ENCODE results near the gene PDCD4.
"Not testable (repeated sequence)": the region's sequence is repeated elsewhere in the genome, so short reads cannot be mapped to it uniquely, and the experiment has no call there.

PDCD4 gene

GRCh38 chr10:110862961-110863360, 8.8 kb upstream of the PDCD4 start:
- DNase-seq = no peak

GRCh38 chr10:110863361-110863760, 8.4 kb upstream of the PDCD4 start:
- DNase-seq = no peak

GRCh38 chr10:110863956-110864355, 7.8 kb upstream of the PDCD4 start:
- no peak for DNase-seq

GRCh38 chr10:110864662-110865140, 7.0 kb upstream of the PDCD4 start:
- DNase-seq = peak; percentile 15

DNA sequence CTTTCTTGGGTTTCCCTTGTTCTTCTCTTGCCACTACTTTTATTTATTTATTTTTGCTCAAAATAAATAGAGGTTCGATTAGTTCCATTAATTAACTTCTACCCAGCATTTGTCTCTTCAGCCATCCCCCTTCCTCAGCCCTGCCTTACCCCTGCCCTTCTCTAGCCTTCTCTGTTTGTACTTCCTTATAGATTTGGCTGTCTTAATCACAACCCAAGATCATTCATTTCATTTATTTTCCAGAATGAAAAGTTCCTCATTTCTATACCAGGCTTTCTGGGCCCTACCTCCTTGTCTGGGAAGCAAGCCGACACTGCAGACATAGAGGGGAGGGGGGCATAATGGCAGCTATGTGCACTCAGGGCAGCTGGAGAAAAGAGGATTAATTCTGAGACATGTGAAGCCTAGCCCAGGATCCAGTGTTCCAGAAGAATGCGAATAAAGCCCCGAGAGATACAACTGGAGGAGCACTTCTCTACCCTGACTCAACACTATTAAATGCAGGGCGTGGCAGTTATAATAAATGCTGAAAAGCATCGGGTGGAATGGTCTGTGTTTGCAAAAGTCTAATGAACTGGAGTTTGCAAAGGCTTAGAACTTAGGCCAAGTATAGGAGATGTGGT, 6.4 kb upstream of the PDCD4 start:
- no peak for DNase-seq

- DNase-seq = no peak
Observed at GRCh38 chr10:110865809-110866482, 5.8 kb upstream of the PDCD4 start.

DNA sequence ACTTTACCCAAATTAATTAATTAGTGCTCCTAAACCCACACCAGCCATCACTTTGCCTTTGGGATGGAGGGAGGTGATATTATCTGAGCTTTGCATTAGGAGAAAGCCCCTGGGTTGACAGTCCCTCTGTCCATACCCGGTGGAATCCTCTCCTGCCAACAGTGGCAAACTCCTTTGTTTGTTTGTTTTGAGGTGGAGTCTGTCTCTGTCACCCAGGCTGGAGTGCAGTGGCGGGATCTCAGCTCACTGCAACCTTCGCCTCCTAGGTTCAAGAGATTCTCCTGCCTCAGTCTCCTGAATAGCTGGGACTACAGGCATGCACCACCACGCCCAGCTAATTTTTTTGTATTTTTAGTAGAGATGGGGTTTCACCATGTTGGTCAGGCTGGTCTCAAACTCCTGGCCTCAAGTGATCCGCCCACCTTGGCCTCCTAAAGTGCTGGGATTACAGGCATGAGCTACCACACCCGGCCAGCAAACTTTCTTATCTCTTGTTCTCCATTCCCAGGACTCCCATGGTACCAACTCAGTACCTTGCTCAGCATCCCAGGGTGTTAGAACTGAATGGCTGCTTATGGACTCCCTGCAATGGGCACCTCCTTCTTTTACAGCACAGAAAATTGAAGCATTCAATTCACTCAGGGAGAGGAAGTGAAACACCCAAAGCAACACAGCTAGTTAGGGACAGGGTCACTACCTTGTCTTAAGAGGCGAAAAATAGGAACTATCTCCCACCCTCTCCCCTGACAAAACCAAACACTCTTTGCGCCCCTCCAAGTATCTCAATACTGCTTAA, 4.5 kb upstream of the PDCD4 start:
- not testable (repeated sequence) for DNase-seq

DNA sequence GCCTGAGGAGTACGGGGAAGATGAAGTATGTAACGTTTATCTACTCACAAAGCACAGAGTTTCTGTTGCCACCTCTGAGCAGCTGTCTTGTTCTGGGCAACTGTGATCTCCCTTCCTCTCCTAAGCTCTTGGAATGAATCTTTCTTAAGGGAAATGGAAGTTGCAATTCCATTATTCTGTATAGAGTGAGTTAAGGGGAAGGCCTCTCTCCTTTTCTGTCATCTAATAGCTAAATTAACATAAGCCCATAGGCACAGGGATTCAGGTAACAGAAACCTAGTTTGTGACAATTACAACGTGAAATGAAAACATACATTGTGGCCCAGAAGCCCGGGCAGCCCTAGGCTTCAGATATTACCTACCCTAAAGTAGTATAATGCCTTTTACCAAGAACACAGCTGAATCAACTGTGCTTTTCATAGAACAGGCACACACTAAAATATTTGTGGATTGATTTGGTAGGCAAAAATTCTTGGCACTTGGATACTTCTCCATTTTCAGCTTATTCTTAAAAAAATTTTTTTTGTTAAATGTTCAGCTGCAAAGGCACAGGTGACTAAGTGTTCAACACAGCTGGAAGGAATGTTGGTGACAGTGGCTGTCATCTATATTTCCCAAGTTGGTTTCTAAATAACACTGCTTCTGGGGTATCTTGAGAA, 3.8 kb upstream of the PDCD4 start:
- no peak for DNase-seq

- no peak for DNase-seq
Observed at GRCh38 chr10:110868981-110869380, 2.7 kb upstream of the PDCD4 start.

GRCh38 chr10:110870823-110871297, 868 bp upstream of the PDCD4 start:
- no peak for DNase-seq

DNA sequence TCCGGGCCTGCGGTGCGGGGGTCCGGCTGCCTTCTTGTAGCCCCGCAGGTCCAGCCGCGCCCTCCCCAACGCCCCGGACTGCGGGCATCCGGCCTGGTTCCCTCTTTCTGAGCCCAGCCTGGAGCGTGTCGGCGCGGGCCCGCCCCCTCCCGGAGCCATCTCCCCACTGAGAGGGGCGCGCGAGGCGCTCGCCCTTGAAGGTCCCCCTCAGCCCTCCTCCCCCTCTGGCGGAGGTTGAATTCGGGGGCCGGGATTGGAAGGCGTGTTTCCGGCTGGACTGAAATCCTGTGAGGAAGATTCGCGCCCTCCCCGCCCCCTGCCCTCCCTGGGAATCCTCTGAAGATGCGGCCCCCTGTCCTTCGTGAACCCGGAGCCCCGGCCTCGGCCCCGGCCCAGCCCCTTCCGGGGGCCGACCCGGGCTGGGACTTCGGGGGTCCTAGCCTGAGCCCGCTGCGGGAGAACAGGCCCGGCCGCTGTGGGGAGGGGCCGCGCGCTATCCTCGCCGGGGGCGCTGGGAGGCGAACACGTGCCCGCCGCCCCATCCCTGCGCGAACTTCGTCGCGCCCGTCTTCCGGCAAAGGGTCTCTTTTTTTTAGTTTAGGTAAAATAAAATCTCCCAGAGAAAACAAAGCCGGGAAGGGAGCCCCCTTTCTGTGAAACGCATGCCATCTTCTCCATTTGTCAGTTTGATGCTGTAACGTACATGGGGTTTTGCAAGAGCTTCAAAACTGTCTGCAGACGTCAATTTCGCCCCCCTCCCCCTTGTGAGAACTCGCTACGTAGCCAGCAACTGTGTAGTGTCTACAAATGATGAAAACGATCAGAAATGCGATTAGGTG, 636 bp downstream of the PDCD4 start:
- DNase-seq = peak; percentile 66

DNA sequence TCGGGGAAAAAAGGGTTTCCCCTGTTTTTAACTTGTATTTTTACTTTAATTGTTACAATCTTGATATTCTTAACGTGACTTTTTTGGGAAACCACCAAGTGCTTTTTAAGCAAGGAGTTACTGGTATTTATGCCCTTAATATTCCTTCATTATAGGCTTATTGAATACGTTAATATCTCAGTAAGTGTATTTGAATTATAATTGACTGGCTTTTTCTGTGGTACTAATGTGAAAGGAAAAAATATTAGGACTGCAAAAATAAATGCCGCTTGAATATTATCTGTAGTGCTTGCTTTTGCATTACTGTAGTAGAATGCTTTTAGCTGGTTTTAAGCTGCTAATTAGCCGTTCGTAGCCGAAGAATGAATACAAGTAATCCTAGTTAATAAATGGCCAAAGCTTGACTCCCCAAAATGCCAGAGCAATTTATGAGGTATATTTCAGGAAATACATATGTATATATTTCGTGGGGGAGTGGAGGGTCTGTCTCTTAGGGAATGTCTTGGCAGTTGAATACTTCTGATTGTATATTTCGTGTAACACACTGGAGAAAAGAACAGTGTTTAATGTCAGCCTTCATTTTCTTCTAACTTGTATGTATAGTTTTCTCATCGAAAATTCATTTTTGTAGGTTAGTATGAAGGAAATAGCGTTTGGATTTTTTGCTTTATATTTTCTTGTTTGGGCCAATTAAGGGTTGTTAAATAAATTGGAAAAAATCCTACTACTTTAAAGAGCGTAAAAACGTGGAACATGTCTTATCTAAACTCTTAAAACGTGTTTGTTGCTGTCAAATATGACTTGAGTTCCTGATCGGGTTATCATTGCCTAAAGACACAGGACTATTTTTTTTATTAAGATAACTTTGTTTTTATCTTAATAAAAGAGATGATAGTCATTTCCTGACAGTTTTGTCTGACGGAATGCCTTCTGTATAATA, 1.5 kb downstream of the PDCD4 start:
- DNase-seq = no peak

DNA sequence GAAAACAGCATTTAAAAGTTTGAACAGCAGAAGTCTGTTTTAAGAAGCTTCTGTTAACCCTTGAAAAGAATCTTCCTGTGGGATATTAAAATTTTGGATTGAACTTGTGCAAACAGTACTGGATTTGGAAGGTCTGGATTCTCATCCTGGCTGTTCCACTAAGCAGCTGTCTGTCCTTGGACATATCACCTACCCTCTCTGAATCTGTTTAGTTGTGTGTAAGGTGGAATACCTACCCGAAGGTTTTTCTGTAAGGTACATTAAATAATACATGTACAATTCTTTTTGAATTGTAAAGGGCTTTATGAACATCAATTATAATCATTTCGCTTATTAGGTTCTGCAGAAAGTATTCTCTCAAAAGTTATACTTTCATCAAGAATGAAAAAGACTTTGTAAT, 2.2 kb downstream of the PDCD4 start:
- DNase-seq = no peak

GRCh38 chr10:110876000-110876399, 4.3 kb downstream of the PDCD4 start:
- no peak for DNase-seq

DNA sequence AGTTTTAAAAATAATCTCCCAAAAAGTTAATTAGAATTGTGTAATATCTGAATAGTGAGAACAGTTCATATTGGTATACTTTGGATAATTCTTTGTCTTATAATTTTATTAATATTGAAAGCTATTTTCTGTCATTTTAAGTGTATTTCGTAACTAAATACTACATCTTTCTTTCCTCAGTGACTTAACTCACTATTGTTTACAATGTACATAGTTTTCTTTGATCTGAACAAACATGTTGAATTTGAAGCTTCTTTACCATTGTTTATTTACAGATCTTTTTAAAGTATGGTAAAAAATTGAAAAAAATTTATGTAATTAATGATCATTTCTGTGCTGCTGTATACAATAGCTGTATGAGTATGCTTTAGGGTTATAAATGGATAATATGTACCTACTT, 5.1 kb downstream of the PDCD4 start:
- DNase-seq = no peak

GRCh38 chr10:110880012-110880411, 8.3 kb downstream of the PDCD4 start:
- DNase-seq = no peak

GRCh38 chr10:110881247-110881646, 9.5 kb downstream of the PDCD4 start:
- no peak for DNase-seq

- no peak for DNase-seq
Observed at GRCh38 chr10:110881905-110882304, 10.2 kb downstream of the PDCD4 start.

DNA sequence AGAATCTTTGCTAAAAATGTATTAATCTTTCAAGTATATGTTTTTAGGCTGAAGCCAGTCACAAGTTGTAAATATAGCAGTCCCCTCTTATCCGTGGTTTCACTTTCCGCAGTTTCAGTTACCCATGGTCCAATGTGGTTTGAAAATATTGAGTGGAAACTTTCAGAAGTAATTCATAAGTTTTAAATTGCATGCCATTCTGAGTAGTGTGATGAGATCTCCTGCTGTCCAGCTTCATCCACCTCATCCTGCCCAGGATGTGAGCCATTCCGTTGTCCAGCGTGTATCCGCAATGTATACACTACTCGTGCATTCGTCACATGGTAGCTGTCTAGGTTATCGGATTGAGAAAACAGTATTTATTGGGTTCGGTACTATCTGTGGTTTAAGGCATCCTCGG, 12.2 kb downstream of the PDCD4 start:
- no peak for DNase-seq

DNA sequence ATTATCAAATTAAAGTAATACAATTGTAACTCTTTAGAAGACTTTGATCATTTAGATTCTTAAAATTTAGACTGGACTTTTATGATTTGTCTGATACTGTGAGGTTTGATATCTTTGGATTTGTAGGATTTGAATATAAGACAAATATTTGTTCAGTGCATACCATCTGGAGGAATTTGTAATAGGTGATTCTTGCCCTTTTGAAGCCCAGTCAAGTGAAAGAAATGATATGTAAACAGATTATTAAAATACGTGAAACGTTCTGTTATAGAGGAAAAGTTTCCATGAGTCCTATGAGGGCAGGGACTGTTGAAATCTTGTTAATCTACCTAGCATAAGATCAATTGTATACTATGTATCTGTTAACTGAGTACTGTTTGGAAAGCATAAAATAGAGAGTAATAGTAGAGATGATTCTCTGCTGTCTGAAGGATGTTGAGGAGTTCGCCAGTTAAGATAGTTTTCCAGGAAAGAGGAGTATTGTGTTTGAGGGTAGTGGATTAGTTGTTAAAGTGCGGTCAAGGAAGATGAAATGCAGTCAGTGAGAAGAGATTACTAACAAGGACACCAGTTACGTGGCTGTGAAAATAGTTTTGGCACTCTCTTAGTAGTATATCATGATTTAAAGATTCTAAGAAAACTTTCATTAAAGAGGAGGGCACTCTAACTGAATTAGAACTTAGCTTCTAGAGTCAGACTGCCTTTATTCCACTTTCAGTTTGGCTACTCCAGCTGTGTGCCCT, 14.4 kb downstream of the PDCD4 start:
- DNase-seq = no peak
